IgD-negative memory B cell (primary cell): Measurements from ENCODE around the gene RAET1E. TPM values are rescaled to one million over a fixed set of nuclear protein-coding genes. Genes with fewer than 3 reads are reported as not detected.

ENCODE experiments used
- polyA plus RNA-seq: library from polyadenylated mRNA; unstranded; fragments of 300-500 nt; fragmentation: Illumina TruSeq; gene quantifications from one replicate; pipeline ENCODE4 v1.2.3, GENCODE V29; 2021

RAET1E gene
- polyA plus RNA-seq, 1 donor from 2014 or later = not detected

Other genes with a start within 250 kb of the RAET1E start
- gene KATNA1, start 249.4 kb downstream of the RAET1E start, polyA plus RNA-seq = 21.8 TPM
- gene LATS1, start 180.0 kb downstream of the RAET1E start, polyA plus RNA-seq = 12.4 TPM
- 5.0 TPM for gene NUP43, start 151.6 kb downstream of the RAET1E start, polyA plus RNA-seq
- gene PCMT1, start 148.4 kb downstream of the RAET1E start, polyA plus RNA-seq = 116 TPM
- 1.7 TPM for gene LRP11, start 33.8 kb downstream of the RAET1E start, polyA plus RNA-seq
- gene RAET1G, start 25.0 kb upstream of the RAET1E start, polyA plus RNA-seq = not detected
- gene ULBP2, start 43.9 kb upstream of the RAET1E start, polyA plus RNA-seq = 0.33 TPM
- not detected for gene ULBP1, start 65.8 kb upstream of the RAET1E start, polyA plus RNA-seq
- not detected for gene RAET1L, start 127.4 kb upstream of the RAET1E start, polyA plus RNA-seq
- gene ULBP3, start 171.0 kb upstream of the RAET1E start, polyA plus RNA-seq = 1.1 TPM
- gene PPP1R14C, start 244.9 kb upstream of the RAET1E start, polyA plus RNA-seq = not detected